Suppressor macrophage (primary cell): ENCODE data around the gene ADCY9.
"Not testable (repeated sequence)": the region's sequence is repeated elsewhere in the genome, so short reads cannot be mapped to it uniquely, and the experiment has no call there.

Experiments
- DNase-seq, 4 experiments: peaks; one replicate each; pipeline ENCODE4 v3.0.0-alpha.2; 2020 to 2022

Gene ADCY9

DNA sequence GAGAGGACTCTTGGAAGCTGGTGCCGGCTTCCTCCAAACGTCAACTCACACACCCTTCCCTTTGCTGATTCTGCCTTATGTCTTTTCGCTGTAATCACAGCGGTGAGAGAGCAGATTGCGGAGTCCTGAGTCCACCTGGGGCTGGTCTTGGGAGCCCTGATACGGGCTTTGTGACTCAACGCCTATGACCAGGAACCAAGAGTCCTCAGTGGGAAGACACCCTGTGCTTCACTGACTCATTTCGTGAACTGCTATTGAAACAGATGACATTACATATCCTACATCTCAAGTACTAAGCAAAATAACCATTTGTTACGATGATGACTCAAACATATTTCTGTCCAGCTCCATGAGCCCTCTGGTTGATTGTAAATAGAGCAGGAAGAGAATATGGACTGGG, 145.0 kb downstream of the ADCY9 start:
- peak in 3 of 4 experiments; percentile 18 to 35 (median 26) for DNase-seq

DNA sequence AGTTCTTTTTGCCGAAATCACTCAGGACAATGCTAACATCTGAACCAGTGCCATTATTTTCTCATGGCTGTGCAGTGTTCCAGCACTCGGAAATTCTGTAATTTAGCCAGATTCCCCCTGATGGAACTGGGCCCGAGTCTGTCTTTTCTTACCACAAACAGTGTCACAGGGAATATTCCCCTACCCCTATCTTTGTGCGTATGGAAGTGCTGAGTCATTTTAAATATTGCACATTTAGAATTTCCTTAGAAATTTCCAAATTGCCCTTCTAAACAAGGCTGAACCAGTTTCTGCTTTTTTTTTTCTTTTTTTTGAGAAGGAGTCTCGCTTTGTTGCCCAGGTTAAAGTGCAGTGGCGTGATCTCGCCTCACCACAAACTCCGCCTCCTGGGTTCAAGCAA, 147.7 kb downstream of the ADCY9 start:
- DNase-seq = peak; percentile 6 to 70 (median 44)

DNA sequence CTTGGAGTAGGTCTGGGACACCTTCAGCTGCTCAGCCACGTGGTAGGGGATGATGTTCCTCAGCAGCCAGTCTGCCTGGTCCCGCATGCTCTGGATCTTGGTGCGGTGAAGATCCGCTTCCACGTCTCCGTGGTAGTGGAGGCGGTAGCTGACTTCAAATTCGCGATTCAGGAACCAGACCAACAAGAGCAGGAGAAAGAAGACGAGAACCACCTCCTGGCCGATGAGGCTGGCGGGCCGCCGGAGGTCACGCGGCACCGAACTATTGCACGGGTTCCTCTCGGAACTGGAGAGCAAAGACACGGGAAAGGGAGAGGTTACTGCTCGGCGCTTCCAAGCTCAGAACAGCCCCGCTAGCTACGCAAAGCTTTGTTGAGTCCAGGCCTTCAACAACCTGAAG, 149.6 kb downstream of the ADCY9 start:
- DNase-seq = no peak

DNA sequence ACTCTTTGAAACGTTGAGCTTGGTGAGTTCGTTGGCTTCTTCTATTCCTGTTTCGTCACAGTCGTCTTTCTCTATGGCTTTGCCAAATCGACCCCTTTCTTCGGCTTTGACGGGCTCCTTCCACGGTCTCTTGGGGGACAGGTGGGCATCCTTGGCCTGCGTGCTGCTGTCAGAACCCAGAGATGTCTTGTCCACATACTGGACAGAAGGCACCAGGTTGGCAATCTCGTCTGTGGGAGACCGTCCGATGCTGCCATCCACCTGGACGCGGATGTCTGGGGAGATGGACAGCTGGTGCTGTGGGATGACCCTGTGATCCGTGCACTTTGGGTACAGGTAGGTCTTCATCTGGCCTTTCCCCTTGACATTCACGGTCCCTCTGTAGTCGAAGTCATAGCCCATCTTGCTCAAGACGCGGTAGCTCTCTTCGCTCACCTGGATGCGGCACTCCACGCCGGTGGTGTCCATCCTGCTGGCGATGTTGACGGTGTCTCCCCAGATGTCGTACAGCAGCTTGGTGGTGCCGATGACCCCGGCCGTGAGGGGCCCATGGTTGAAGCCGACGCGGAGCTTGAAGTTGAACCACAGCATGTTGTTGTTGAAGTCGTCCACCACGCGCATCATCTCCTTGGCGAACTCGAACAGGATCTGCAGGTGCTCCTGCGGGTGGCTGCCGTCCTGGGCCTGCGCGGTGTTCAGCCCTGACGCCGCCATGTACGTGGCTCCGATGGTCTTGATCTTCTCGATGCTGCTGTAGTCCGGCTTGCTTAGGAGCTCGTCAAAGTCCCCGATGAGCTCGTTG, 150.3 kb downstream of the ADCY9 start:
- no peak for DNase-seq

DNA sequence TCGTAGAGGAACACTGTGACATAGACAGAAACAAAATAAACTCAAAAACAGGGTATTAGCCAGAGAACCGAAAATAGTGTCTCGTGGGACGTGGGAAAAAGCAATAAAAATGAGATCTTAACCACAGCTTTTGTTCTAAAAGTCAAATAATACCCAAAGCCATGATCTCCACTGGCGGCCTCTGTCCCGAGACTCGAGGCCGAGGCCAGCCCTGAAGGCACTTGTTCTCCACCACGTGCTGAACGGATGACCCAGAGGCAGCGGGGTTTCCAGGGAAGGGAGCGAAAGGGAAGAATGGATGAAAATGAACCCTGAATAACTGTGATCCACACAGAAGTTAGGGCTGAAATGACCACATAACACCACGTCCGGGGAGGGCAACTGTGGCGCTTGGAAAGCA, 150.9 kb downstream of the ADCY9 start:
- no peak for DNase-seq

DNA sequence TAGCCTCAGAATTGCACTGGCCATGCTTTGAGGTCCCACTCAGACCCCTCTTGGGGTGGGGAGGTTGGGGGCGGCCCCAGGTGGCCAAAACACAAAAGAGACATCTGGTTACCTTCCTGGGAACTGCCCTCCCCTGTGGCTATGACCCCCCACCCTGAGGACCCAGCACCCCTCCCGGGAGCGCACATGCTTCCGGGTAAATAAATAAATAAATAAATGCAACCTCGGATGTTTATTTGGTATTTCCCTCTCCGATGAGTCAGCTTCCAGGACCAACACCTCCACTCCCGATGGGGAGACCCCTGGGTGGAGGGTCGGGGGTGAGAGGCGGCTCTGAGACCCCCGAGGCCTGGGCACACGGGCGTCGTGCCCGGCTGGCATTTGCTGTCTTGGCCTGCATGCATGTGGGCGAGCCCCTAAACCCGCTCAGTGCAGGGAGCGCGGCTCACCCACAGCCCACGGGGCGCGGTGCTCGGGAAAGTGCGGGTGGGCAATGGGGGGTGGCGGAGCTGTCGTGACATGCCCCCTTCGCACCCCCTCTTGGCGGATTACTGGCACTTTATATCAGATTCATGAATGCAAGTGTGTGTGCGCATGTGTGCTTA, 151.5 kb downstream of the ADCY9 start:
- DNase-seq = no peak

DNA sequence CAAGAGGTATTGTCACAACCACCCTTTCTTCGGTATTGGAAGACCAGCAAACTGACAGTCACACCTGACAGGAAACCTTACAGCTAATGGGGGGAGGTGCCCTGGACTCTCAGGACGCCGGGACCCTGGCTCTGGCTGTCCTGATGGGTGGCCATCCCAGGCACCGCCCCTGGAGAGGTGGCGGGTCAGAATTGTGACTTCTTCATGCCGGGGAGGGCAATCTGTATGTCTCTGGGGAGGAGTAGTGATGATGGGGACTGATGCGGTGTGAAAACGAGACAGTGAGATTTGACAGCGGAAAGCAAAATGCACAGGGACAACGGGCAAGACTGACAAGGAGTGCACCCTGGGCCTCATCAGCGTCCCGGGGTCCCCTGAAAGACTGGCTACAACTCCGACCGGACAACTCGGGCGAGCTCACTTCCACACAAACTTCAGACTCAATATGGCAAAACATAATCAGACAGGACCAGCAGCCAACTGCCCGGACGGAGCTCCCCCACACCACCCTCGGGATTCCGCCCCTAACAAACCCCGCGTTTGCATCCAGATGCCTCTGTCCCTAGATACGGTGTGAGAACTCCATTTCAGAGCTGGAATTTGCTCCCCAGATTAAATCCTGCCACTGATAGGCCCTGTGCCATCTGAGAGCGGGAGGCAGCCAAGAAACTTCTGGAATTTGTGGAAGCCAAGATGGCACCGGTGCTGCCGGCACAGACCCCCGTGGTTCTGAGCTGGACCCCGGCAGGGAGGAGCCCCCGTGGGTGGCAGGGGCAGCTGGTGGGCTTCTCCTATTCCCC, 152.2 kb downstream of the ADCY9 start:
- no peak for DNase-seq

DNA sequence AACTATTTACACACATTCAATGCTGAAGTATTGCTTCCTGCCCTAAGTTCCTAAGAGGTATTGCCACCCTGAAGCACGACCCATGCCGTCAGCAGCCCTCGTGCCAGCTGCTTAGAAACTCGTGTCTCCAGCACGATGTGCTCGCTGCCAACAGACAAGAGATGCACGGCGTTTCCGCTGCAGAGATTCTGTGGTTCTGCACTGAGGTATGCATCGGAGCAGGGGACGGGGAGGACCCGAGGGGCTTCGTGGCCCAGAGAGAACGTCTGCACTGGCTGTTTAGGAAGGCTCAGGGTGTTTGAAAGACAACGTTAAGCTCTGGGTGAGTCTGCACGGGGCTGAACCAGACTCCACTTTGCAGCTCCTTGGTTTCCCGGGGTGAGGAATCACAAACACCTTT, 153.0 kb downstream of the ADCY9 start:
- peak; percentile 59 to 72 (median 67) for DNase-seq

DNA sequence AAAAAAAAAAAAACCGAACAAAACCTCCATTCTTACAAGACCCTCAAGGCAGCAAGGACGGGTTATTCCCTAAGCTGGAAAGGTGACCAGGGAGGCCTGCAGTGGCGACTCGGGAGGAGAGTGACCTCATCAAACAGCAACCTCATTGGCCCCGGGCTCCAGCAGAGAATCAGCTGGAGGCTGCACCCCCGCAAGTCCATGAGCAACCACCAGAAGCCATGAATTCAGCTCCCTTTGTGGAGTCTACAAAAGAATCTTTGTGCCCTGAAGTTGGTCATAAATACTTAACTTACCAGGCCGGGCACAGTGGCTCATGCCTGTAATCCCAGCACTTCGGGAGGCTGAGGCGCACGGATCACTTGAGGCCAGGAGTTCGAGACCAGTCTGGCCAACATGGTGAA, 154.8 kb downstream of the ADCY9 start:
- no peak for DNase-seq

DNA sequence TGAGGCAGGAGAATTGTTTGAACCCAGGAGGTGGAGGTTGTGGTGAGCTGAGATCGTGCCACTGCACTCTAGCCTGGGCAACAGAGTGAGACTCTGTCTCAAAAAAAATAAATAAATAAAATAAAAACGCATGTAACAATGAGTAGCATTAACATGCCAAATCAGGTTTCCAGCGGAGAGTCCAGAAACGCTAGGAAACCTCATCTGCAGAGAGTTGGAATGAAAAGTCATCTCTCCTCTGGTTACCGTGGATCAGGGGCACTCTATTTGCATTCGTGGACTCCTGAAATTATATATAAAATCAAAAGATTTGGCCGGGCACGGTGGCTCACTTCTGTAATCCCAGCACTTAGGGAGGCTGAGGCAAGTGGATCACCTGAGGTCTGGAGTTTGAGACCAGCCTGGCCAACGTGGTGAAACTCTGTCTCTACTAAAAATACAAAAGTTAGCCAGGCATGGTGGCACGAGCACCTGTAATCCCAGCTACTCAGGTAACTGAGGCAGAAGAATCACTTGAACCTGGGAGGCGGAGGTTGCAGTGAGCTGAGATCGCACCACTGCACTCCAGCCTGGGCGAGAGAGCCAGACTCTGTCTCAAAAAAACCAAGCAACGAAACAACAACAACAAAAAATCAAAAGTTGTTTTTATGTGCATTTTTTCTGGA, 156.2 kb downstream of the ADCY9 start:
- not testable (repeated sequence) for DNase-seq

DNA sequence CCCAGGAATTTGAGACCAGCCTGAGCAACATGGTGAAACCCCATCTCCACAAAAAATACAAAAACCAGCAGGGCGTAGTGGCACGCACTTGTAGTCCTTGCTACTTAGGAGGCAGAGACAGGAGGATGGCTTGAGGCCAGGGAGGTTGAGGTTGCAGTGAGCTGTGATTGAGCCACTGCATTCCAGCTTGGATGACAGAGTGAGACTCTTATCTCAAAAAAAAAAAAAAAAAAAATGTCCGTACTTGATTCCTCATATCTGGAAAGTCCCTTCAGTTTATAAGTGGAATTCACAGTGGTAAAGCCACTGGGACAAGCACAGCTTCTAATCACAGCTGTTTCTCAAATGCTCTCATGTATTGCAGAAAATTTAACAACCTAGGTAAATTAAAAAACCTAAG, 157.1 kb downstream of the ADCY9 start:
- no peak for DNase-seq

DNA sequence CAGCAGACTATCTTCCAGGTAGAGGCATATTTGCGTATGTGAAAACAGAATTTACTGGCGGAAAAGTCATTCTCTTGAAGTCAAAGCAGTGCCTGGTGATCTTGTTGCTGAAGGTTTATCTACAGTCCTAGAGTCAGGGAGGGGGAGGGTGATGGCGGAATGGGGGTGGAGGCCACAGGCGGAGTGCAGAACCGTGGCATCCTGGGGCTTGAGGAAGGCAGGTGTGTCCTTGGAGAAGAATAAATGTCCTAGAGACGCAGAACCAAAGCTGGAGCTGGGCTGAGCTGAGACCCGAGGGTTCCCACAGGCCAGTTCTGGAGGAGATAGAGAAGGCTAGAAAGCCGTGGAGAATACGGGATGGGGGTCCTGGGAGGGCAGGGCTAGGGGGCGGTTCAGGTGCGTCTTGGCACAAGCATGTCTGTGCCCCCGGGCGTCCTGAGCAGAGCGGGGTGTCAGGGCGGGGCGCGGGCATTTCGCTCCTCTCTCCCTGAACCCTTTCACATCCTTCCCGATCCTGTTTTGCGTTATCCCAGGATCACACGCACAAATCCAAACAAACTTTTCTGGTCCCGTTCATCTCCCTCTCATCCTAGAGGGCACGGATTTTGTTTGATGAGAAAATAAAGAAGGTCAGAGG, 158.8 kb downstream of the ADCY9 start:
- no peak for DNase-seq

DNA sequence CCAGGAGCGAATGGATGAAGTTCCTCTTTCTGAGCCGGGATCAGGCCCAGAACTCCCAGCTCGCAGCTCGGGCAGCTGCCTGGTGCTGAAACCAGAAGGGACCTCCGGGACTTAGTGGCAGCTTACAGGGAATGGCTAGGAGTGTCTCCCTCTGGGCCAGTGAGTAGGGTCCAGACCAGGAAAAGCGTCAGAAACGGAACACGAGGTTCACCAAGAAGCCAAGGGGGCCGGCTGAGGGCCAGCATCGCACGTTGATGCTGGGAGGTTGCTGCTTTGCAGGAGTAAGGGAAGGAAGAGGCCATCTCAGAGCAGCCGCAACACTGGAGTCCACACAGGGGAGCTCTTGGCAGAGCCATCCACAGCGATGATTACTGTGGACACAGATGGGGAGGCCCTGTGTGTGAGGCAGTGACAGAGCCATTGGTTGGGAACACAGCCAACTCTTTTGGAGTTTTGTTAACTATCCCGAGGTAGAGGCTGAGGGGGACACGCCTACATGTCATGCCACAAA, 161.8 kb downstream of the ADCY9 start:
- DNase-seq = peak; percentile 16 to 53 (median 40)

DNA sequence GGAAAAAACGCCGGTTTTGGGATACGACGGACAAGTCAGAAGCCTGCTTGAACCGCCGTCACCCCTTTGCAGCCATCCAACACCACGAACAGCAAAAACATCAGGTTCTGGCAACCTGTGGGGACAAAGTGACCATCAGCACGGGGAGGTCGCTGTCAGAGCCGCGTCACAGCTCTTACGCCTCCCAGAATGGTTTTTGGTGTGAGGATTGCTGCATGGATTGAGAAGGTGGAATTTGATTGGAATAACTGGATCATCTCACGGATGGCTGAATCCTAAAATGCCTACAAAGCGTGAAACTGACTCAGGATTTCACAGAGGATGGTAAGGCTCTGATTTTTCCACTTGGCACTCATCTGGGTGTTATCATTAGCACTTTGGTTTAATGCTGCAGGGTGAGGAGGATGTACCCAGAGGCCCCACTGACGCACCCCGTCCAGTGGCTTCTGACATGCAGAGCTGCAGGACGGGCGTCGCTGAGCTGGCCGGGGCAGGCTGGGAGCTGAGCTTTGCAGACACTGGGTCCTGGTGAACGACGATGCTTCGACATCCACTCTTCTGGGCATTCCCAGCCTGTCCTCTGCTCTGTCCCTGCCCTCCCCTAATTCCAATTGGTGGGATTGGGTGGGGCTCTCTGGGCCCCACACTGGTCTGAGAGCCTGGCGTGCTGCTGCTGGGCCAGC, 162.4 kb downstream of the ADCY9 start:
- DNase-seq = no peak

DNA sequence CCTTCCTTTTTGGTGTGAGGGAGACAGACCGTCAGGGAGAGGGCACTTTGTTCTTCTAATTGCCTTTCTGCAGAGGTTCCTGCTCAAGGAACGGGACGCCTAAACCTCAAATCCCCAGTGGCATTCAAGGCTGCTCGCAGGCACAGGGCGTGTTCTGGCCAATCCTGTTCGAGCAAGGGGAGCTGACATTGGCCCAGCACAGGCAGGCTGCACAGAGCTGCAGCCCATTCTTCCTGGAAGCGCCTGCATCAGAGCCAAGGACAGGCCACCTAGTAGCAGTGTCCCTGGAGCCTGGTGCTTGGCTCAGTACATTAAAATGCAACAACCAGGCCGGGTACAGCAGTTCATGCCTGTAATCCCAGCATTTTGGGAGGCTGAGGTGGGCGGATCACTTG, 163.5 kb downstream of the ADCY9 start:
- no peak for DNase-seq

DNA sequence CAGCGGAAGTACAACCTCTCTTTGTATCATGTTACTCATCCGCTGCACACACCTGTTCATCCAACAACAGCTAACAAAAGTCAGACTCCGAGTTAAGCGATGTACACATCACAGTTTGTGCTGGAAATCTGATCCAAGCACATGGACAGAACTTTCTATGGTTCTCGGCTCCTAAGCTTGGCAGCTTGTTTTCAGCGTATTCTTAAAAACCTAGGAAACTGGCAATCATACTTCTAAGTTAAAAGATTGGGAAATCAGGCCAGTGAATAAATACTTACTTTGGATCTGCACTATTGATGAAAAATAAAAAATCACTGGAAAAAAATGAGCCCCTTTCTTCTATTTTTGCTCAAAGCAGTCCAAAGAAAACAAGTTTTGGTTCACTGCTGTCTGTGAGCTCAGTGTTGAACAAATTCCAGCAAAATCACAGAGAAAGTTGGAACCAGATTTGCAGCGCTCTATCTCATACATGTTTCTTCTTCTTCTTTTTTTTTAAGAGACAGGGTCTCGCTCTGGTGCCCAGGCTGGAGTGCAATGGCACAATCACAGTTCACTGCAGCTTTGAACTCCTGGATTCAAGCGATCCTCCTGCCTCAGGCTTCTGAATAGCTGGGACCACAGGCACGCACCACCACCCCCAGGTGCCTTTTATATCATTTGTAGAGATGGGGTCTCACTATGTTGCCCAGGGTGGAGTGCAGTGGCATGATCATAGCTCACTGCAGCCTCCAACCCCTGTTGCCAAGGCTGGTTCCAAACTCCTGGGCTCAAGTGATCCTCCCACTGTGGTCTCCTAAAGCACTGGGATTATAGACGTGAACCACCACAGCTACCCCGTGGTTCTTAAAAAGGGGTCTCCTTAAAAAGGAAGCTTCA, 164.1 kb downstream of the ADCY9 start:
- no peak for DNase-seq

DNA sequence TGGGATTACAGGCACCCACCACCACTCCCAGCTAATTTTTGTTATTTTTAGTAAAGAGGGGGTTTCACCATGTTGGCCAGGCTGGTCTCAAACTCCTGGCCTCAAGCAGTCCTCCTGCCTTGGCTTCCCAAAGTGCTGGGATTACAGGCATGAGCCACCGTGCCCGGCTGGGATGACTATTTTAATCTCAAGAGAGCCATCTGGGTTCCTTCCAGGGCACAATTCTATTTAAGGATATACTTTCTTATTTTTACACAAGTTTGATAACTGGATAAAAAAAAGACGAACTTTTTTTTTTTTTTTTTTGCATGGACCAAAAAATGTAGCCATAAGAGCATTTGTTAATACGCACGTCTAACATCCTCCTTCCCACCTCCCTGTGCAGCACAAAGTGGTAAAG, 164.9 kb downstream of the ADCY9 start:
- not testable (repeated sequence) for DNase-seq

DNA sequence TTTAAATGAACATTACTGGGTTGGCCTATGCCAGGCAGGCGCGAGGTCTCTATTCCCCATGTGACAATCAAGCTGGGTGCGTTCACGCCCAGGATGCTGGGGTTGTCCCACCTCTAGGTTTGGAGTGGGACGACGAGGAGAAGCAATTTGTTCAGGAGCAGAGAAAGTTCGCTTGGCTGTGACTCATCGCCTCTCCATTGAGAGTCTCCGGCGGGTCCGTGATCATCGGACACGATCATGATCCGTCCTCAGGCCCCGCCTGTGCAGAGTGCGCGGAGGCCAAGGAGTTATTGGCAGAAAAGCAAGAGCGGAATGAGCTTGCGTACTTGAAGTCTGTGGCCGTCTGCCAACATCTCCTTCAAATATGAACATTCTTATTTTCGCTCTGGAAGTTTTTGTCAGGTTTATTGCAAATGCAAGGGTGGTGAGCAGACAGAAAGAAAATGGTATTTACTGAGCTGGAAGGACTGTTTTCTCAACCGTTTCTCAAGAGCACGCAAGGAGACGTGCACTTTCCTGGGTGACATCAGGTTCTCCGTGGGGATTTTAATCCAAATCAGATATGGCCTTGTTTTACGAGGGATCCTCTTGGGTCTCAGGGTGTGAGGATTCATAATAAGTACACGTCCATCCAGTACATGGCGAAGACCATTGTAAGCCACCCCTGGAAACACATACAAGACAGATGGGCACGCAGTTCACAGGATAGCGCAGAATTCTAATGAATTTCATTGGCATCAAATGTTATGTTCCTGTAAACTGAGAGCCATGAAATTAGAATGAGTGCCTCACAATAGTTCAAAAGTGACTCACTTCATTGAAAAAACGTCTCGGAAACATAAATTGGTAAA, 165.7 kb downstream of the ADCY9 start:
- no peak for DNase-seq

DNA sequence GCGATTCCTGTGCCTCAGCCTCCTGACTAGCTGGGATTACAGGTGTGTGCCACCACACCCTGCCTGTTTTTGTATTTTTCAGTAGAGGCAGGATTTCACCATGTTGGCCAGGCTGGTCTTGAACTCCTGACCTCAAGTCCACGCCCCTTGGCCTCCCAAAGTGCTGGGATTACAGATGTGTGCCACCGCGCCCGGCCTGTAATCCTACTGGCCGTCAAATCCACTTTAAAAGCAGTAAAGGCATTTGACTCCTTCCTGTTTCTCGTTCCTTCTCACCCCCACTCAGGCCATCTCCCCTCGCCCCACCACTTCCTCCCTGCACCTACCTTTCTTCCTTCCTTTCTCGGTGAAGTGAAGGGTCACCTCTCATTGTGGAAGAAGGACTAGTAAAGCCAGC, 166.3 kb downstream of the ADCY9 start:
- DNase-seq = no peak

DNA sequence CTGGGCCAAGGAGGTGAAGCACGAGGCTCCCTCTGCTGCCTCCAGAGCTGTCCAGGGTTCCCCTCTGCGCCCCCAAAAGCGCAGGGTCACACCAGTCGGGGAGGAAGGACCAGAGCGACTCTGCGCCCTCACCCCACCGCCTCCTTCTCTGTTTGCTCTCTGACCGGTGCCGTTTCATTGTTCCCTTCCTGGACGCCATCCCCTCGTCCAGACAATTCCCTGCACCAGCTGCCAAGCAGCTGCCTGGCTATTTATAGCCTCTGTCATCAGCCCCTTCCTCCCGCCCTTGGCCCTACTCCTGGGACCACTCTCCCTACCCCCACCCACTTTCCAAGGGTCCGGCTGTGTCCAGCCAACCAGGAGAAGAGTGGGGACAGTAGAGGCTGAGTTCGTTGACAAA, 167.0 kb downstream of the ADCY9 start:
- DNase-seq = no peak
